ENCODE results near the gene SDK2.

- no peak for TF ChIP-seq CTCF (IDR thresholded peaks at IDR 0.05)
- no peak for TF ChIP-seq POLR2A (IDR thresholded peaks at IDR 0.05)
Measured at GRCh38 chr17:73616873-73617404, 27.3 kb downstream of the SDK2 start.
